Measurements from ENCODE around the gene TASP1.

TASP1 gene

GRCh38 chr20:13469262-13469661 is 169.5 kb downstream of the TASP1 start:
- TF ChIP-seq CTCF (IDR thresholded peaks at IDR 0.05) (no peak), ZFX (IDR thresholded peaks at IDR 0.05; ENCODE audit: borderline replicate concordance) (no peak)
- H3K27ac ChIP-seq: no peak overlapping the region

- H3K27ac ChIP-seq: no peak overlapping the region
- no peak for TF ChIP-seq CTCF (IDR thresholded peaks at IDR 0.05)
- no peak for TF ChIP-seq ZFX (IDR thresholded peaks at IDR 0.05; ENCODE audit: borderline replicate concordance)
These were observed 170.6 kb downstream of the TASP1 start for GRCh38 chr20:13468166-13468565.

- no peak overlapping the region for H3K27ac ChIP-seq
- TF ChIP-seq CTCF (IDR thresholded peaks at IDR 0.05): no peak
- no peak for TF ChIP-seq ZFX (IDR thresholded peaks at IDR 0.05; ENCODE audit: borderline replicate concordance)
These were observed 174.0 kb downstream of the TASP1 start for GRCh38 chr20:13464702-13465101.

- TF ChIP-seq CTCF (IDR thresholded peaks at IDR 0.05) (no peak), ZFX (IDR thresholded peaks at IDR 0.05; ENCODE audit: borderline replicate concordance) (no peak)
- H3K27ac ChIP-seq: no peak overlapping the region
These were observed 176.8 kb downstream of the TASP1 start for GRCh38 chr20:13461849-13462458.

GRCh38 chr20:13458860-13459451 is 179.8 kb downstream of the TASP1 start:
- peak; percentile 86 for TF ChIP-seq CTCF (IDR thresholded peaks at IDR 0.05)
- TF ChIP-seq ZFX (IDR thresholded peaks at IDR 0.05; ENCODE audit: borderline replicate concordance): no peak
- no peak overlapping the region for H3K27ac ChIP-seq

- H3K27ac ChIP-seq: no peak overlapping the region
- TF ChIP-seq ZFX (IDR thresholded peaks at IDR 0.05; ENCODE audit: borderline replicate concordance) (no peak), CTCF (IDR thresholded peaks at IDR 0.05) (no peak)
These were observed 181.2 kb downstream of the TASP1 start for GRCh38 chr20:13457487-13457886.

- H3K27ac ChIP-seq: no peak overlapping the region
- TF ChIP-seq ZFX (IDR thresholded peaks at IDR 0.05; ENCODE audit: borderline replicate concordance) (no peak), CTCF (IDR thresholded peaks at IDR 0.05) (no peak)
These were observed 183.0 kb downstream of the TASP1 start for GRCh38 chr20:13455713-13456112.
